WERI-Rb-1 (cell line): ENCODE results near the gene TSEN2.

Source experiments
- DNase-seq: peaks from one replicate; pipeline ENCODE4 v3.0.0-alpha.2; 2020
- H3K27ac ChIP-seq: fragments of 250-450 bp; sonication (Bioruptor Pico); 2 replicates; pipeline ENCODE4 v1.5.1; 2020; ENCODE audit warnings: mild to moderate bottlenecking, moderate library complexity
- H3K27me3 ChIP-seq: fragments of 250-450 bp; sonication (Bioruptor Pico); 2 replicates; pipeline ENCODE4 v1.5.1; 2021; ENCODE audit warnings: mild to moderate bottlenecking, low read depth, moderate library complexity; ENCODE audit not compliant: insufficient read depth, severe bottlenecking
- H3K36me3 ChIP-seq: fragments of 250-450 bp; sonication (Bioruptor Pico); 2 replicates; pipeline ENCODE4 v1.5.1; 2020; ENCODE audit warnings: mild to moderate bottlenecking, moderate library complexity
- H3K4me3 ChIP-seq: 2 replicates; pipeline ENCODE4 v1.5.1; 2011; ENCODE audit warnings: low read depth, mild to moderate bottlenecking, control low read depth, low read length
- H3K9me3 ChIP-seq: fragments of 250-450 bp; sonication (Bioruptor Pico); 2 replicates; pipeline ENCODE4 v1.5.1; 2021; ENCODE audit warnings: mild to moderate bottlenecking, moderate library complexity; ENCODE audit not compliant: severe bottlenecking
- CTCF ChIP-seq: IDR thresholded peaks from 2 replicates; pipeline ENCODE4 v1.5.1; 2011; ENCODE audit warnings: low read depth, mild to moderate bottlenecking, control low read depth, inconsistent platforms, low read length

TSEN2 gene

DNA sequence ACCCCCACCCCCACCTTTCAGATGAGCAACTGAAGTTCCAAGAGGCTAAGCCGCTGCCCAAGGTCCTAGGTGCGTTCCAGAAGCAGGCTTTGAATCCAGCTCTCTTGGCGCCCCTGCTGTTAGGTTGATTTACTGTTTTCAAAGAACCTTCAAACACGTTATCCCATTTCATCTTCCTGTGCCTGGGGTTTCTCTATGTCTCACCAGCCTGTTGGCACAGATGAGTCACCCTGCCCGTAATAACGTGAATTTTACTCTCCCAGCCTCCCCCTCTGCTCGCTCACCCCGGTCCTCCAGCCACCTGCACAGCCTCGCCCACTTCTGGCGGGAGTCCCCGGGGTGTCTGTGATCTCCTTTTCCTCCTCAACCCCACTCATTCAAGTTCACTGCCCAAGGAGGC, 13.0 kb upstream of the TSEN2 start:
- H3K27ac ChIP-seq = no peak overlapping the region
- no peak for TF ChIP-seq CTCF
- DNase-seq = no peak
- H3K27me3 ChIP-seq = no peaks in the 10 kb centered on the region
- H3K36me3 ChIP-seq = no peaks in the 10 kb centered on the region
- no peak overlapping the region for H3K4me3 ChIP-seq
- no peaks in the 10 kb centered on the region for H3K9me3 ChIP-seq

DNA sequence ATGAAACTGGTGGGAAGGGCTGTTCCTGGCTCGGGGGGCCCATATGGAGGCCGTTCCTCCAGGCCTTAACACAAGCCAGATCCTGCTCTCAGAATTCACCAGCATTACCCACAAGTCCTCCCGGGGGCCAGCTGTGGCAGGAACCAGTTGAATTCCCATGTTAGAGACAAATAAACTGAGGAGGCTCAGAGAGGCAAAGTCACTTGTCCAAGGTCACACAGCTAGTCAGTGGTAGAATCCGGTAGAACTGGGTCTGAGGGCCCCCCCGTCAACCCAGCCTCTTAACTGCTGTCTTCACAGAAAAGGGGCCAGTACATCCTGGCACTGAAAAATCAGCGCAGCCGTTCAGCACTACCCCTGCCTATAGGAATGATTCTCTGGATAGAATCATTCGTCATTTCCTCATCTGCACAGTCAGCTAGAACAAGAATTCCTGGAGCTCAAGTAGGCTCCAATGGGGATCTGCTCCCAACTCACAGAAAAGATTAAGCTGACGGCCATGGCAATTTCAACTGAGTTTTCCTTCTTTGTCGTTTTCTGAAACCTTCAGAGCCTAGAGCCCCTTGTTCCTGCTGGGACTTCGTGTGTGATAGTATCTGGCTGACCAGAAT, 12.2 kb upstream of the TSEN2 start:
- H3K27me3 ChIP-seq = no peaks in the 10 kb centered on the region
- H3K27ac ChIP-seq = no peak overlapping the region
- TF ChIP-seq CTCF = no peak
- no peak overlapping the region for H3K4me3 ChIP-seq
- H3K9me3 ChIP-seq = no peaks in the 10 kb centered on the region
- no peak for DNase-seq
- H3K36me3 ChIP-seq = no peaks in the 10 kb centered on the region

DNA sequence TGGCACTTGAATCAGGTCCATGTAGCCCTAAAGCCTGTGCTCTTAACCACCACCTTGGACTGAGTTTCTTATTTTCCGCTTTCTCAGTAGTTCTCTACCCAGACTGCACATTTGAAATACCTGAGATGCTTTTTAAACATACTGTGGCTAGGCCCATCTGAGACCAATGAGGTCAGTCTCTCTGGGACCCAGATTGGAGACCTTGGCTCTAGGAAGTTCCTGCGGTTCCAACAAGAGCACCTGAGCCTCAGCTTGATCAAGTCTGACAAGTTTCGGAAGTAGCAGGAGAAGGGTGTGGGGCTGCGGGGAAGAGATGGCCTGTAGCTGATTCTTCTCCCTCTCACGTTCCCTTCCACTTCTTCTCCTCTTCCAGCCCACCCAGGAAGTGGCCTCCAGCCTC, 11.5 kb upstream of the TSEN2 start:
- Histone ChIP-seq H3K36me3 (no peaks in the 10 kb centered on the region), H3K27me3 (no peaks in the 10 kb centered on the region), H3K27ac (no peak overlapping the region), H3K9me3 (no peaks in the 10 kb centered on the region), H3K4me3 (no peak overlapping the region)
- DNase-seq = no peak
- TF ChIP-seq CTCF = no peak

- TF ChIP-seq CTCF = no peak
- H3K9me3 ChIP-seq = no peaks in the 10 kb centered on the region
- H3K27ac ChIP-seq = no peak overlapping the region
- H3K27me3 ChIP-seq = no peaks in the 10 kb centered on the region
- no peak overlapping the region for H3K4me3 ChIP-seq
- DNase-seq = no peak
- H3K36me3 ChIP-seq = no peaks in the 10 kb centered on the region
Measured at GRCh38 chr3:12473511-12473910, 10.8 kb upstream of the TSEN2 start.

GRCh38 chr3:12476238-12476897, 7.9 kb upstream of the TSEN2 start:
- H3K27me3 ChIP-seq = no peaks in the 10 kb centered on the region
- TF ChIP-seq CTCF = no peak
- no peaks in the 10 kb centered on the region for H3K36me3 ChIP-seq
- no peak for DNase-seq
- H3K4me3 ChIP-seq = no peak overlapping the region
- H3K9me3 ChIP-seq = no peaks in the 10 kb centered on the region
- no peak overlapping the region for H3K27ac ChIP-seq

DNA sequence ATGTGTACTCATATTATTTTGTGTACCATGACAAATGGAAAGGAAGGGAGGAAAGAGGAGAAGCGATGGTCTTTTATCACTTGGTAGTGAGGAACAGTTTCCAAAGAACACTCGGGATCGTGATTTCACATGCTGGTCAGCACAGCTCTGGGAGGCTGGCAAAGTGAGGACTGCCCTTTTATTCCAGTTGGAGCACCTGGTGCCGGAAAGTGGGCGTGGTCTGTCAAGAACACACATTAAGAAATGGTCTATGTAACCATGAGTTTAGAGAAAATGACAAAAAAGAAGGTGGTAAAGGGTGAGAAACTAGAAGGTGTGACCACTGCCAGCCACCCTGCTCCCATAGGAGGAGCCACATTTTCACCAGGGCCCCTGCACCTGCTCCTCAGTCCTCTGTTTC, 7.0 kb upstream of the TSEN2 start:
- no peak for DNase-seq
- Histone ChIP-seq H3K27me3 (no peaks in the 10 kb centered on the region), H3K9me3 (no peaks in the 10 kb centered on the region), H3K36me3 (no peaks in the 10 kb centered on the region), H3K27ac (no peak overlapping the region), H3K4me3 (no peak overlapping the region)
- TF ChIP-seq CTCF = no peak
